Adrenal gland (tissue), 5 donors: ENCODE data around the gene CRYBA4.

Source experiments
- POLR2A ChIP-seq, 2 donors: fragments of 450-650 bp; IDR thresholded peaks; one replicate each; pipeline ENCODE4 v1.6.1; 2017; ENCODE audit warnings: antibody characterized with exemption in 2 of 2, mild to moderate bottlenecking in 2 of 2, moderate library complexity in 1 of 2
- TF ChIP-seq, protein P1 (sequence below), 6 experiments: fragments of 450-650 bp in 4 of 6; fragments of 200-600 bp in 2 of 6; sonication (generic) in 1 of 6; IDR thresholded peaks; 1 replicate in 5 of 6; 2 replicates in 1 of 6; pipeline versions ENCODE4 v1.5.1 to v1.8.0; 2016 to 2021; ENCODE audit warnings: antibody characterized with exemption in 6 of 6, mild to moderate bottlenecking in 2 of 6, moderate library complexity in 1 of 6
- donor health status: DM: no; HTN: no; CAD: no.

DNA sequence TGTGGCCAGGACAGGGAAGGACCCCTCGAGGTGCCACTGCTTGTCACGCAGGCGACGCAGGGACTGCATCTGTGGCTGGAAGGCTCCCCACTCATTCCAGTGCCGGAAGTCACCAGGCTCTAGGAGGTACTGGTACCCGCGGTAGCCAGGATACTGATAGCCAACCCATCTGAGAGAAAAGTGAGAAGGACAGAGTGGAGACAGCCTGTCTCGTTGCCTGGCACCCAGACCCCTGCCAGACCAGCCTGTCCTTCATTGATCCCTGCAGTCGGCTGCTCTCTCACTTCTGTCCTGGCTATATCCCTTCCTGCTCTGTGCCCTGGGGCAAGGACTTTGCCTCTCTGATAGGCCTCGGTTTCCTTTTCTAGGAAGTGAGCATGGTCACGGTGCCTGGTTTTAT lies 22.3 kb upstream of the CRYBA4 start:
- TF ChIP-seq, protein P1, sequence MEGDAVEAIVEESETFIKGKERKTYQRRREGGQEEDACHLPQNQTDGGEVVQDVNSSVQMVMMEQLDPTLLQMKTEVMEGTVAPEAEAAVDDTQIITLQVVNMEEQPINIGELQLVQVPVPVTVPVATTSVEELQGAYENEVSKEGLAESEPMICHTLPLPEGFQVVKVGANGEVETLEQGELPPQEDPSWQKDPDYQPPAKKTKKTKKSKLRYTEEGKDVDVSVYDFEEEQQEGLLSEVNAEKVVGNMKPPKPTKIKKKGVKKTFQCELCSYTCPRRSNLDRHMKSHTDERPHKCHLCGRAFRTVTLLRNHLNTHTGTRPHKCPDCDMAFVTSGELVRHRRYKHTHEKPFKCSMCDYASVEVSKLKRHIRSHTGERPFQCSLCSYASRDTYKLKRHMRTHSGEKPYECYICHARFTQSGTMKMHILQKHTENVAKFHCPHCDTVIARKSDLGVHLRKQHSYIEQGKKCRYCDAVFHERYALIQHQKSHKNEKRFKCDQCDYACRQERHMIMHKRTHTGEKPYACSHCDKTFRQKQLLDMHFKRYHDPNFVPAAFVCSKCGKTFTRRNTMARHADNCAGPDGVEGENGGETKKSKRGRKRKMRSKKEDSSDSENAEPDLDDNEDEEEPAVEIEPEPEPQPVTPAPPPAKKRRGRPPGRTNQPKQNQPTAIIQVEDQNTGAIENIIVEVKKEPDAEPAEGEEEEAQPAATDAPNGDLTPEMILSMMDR (IDR thresholded peaks at IDR 0.05), result no peak
- TF ChIP-seq POLR2A (IDR thresholded peaks at IDR 0.05), result no peak
